GM21526 (cell line): Measurements from ENCODE around the gene ZNF319.
A peak's percentile ranks its signal among the peaks of the same experiment; 100 is the strongest.

Experiments
- ATAC-seq: cut with Tn5 transposase; IDR thresholded peaks from one replicate; pipeline ENCODE4 v1.9.1; 2021; ENCODE audit warnings: moderate library complexity; ENCODE audit not compliant: unreplicated experiment, low FRiP score

Gene ZNF319

GRCh38 chr16:57998992-57999365 is 1.5 kb downstream of the ZNF319 start:
- no peak for ATAC-seq

GRCh38 chr16:57998486-57998885 is 2.0 kb downstream of the ZNF319 start:
- ATAC-seq: no peak

GRCh38 chr16:57997528-57998265 is 2.8 kb downstream of the ZNF319 start:
- no peak for ATAC-seq

- ATAC-seq: no peak
These were observed 3.3 kb downstream of the ZNF319 start for GRCh38 chr16:57997176-57997527.

- ATAC-seq: no peak
These were observed 3.9 kb downstream of the ZNF319 start for GRCh38 chr16:57996406-57997175.

- ATAC-seq: no peak
These were observed 4.6 kb downstream of the ZNF319 start for GRCh38 chr16:57995721-57996405.

GRCh38 chr16:57994778-57995177 is 5.7 kb downstream of the ZNF319 start:
- ATAC-seq: no peak

GRCh38 chr16:57994361-57994760 is 6.1 kb downstream of the ZNF319 start:
- ATAC-seq: no peak

GRCh38 chr16:57993897-57994296 is 6.6 kb downstream of the ZNF319 start:
- ATAC-seq: no peak

- ATAC-seq: no peak
These were observed 7.0 kb downstream of the ZNF319 start for GRCh38 chr16:57993438-57993837.

GRCh38 chr16:57992084-57992483 is 8.4 kb downstream of the ZNF319 start:
- no peak for ATAC-seq

- ATAC-seq: no peak
These were observed 8.9 kb downstream of the ZNF319 start for GRCh38 chr16:57991551-57992059.

GRCh38 chr16:57988929-57989328 is 11.5 kb downstream of the ZNF319 start:
- no peak for ATAC-seq

- no peak for ATAC-seq
These were observed 12.9 kb downstream of the ZNF319 start for GRCh38 chr16:57987441-57988177.

- no peak for ATAC-seq
These were observed 14.3 kb downstream of the ZNF319 start for GRCh38 chr16:57986196-57986595.

- no peak for ATAC-seq
These were observed 15.0 kb downstream of the ZNF319 start for GRCh38 chr16:57985204-57986181.

GRCh38 chr16:57984443-57985203 is 15.8 kb downstream of the ZNF319 start:
- ATAC-seq: peak; percentile 79

- ATAC-seq: no peak
These were observed 18.1 kb downstream of the ZNF319 start for GRCh38 chr16:57982385-57982784.

- ATAC-seq: no peak
These were observed 18.8 kb downstream of the ZNF319 start for GRCh38 chr16:57981636-57982035.
